Uterus (tissue), 4 donors: ENCODE results near the gene DBNDD1. TPM values are rescaled to one million over a fixed set of nuclear protein-coding genes. Genes with fewer than 3 reads are reported as not detected.
"Not testable (repeated sequence)": the region's sequence is repeated elsewhere in the genome, so short reads cannot be mapped to it uniquely, and the experiment has no call there.

Experiments used
- DNase-seq, 2 donors: peaks; one replicate each; pipeline ENCODE4 v3.0.0-alpha.2; 2019 to 2020
- H3K27ac ChIP-seq, 2 donors: fragments of 200-600 bp; sonication (generic); 1 replicate in 1 of 2; 2 replicates in 1 of 2; pipeline ENCODE4 v1.5.1; 2016 to 2018
- H3K27me3 ChIP-seq, 2 donors: fragments of 200-600 bp; sonication (generic); one replicate each; pipeline ENCODE4 v1.5.1; 2018 to 2019; ENCODE audit warnings: control low read depth in 1 of 2
- H3K36me3 ChIP-seq, 2 donors: fragments of 200-600 bp; sonication (generic); one replicate each; pipeline ENCODE4 v1.5.1; 2019; ENCODE audit warnings: control low read depth in 1 of 2
- H3K4me1 ChIP-seq, 2 donors: fragments of 200-600 bp; sonication (generic); one replicate each; pipeline ENCODE4 v1.5.1; 2018 to 2019; ENCODE audit warnings: control low read depth in 1 of 2
- H3K4me3 ChIP-seq, 2 donors: fragments of 200-600 bp; sonication (generic); 1 replicate in 1 of 2; 2 replicates in 1 of 2; pipeline ENCODE4 v1.5.1; 2018 to 2019; ENCODE audit warnings: mild to moderate bottlenecking in 1 of 2
- H3K9me3 ChIP-seq, 2 donors: fragments of 200-600 bp; sonication (generic); one replicate each; pipeline ENCODE4 v1.5.1; 2019; ENCODE audit warnings: control low read depth in 1 of 2
- POLR2A ChIP-seq, 2 donors: fragments of 450-650 bp; IDR thresholded peaks; one replicate each; pipeline ENCODE4 v1.6.1; 2016; ENCODE audit warnings: antibody characterized with exemption in 2 of 2, mild to moderate bottlenecking in 1 of 2, moderate library complexity in 1 of 2
- intact Hi-C: fragments of 100-400 bp; cut with DNase I; formaldehyde crosslinking; loops from one replicate; pipeline ENCODE4 v1.15.1; 2023; ENCODE audit warnings: low total_unique reads
- total RNA-seq, 4 donors: library from RNA; depleted of rRNA in 3 of 4; stranded (reverse); fragments of >200 nt in 3 of 4; gene quantifications; one replicate each; pipeline versions ENCODE4 v1.1.0 to v1.2.4, GENCODE V29; 2014 to 2023
- TF ChIP-seq, protein P1 (sequence below), 4 experiments: fragments of 200-600 bp in 2 of 4; fragments of 450-650 bp in 2 of 4; sonication (generic) in 2 of 4; IDR thresholded peaks; one replicate each; pipeline ENCODE4 v1.5.1; 2016 to 2019; ENCODE audit warnings: antibody characterized with exemption in 4 of 4, mild to moderate bottlenecking in 2 of 4, moderate library complexity in 1 of 4
- donor health status: DM: yes; HTN: yes; CAD: no.

The DBNDD1 gene
- total RNA-seq, 4 donors from 2014 or later = 1.0 to 4.2 TPM; not detected in 2

DNA sequence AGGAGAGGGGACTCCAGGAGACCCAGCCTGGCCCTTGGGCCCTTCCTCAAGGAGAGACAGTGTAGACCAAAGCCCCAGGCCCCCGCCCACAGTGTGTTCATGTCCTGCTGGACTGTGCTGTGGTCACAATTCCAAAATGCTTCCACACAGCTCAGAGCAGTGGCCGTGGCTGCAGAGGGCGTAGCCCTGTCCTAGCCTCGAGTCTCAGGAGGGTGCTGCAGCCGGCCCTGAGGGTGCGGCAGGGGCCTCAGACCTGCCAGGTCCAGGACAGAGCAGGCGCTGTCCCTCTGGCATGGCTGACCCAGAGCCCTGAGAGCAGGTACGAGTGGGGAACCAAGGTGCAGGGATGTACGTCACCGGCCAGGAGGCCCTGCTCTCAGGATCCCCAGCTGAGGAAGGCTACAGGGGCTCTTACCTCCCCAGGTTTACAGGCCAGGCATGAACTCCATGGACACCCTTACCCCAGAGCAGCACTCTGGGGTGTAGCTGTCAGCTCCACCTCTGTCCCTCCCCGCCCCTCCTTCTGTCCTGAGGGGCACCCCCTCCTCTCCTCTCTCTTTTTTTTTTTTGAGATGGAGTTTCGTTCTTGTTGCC lies 7.3 kb downstream of the DBNDD1 start:
- H3K27ac ChIP-seq = no peak overlapping the region
- H3K4me1 ChIP-seq = no peaks in the 10 kb centered on the region
- H3K4me3 ChIP-seq = no peak overlapping the region
- no peak for TF ChIP-seq POLR2A (IDR thresholded peaks at IDR 0.05)
- TF ChIP-seq, protein P1, sequence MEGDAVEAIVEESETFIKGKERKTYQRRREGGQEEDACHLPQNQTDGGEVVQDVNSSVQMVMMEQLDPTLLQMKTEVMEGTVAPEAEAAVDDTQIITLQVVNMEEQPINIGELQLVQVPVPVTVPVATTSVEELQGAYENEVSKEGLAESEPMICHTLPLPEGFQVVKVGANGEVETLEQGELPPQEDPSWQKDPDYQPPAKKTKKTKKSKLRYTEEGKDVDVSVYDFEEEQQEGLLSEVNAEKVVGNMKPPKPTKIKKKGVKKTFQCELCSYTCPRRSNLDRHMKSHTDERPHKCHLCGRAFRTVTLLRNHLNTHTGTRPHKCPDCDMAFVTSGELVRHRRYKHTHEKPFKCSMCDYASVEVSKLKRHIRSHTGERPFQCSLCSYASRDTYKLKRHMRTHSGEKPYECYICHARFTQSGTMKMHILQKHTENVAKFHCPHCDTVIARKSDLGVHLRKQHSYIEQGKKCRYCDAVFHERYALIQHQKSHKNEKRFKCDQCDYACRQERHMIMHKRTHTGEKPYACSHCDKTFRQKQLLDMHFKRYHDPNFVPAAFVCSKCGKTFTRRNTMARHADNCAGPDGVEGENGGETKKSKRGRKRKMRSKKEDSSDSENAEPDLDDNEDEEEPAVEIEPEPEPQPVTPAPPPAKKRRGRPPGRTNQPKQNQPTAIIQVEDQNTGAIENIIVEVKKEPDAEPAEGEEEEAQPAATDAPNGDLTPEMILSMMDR (IDR thresholded peaks at IDR 0.05) = no peak
- intact Hi-C loops = no loop called here
- no peaks in the 10 kb centered on the region for H3K9me3 ChIP-seq
- DNase-seq = no peak
- H3K36me3 ChIP-seq = no peaks in the 10 kb centered on the region
- no peaks in the 10 kb centered on the region for H3K27me3 ChIP-seq

DNA sequence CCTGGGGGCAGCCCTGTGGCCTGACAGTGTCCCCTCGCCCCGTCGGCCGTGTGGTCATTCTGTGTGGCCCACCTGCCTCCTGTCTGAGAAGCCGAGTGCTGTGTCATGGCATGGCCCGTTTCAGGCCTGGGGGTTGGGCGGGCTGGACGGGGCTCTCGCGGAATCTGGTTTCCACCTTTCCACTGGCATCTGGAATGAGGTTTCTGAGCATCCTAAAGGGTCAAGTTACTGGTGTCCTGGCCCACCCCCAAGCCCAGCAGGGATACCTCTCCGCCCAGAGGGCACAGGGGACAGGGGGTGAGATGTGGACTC lies 7.8 kb downstream of the DBNDD1 start:
- Histone ChIP-seq H3K9me3 (no peaks in the 10 kb centered on the region), H3K36me3 (no peaks in the 10 kb centered on the region), H3K27ac (no peak overlapping the region), H3K27me3 (no peaks in the 10 kb centered on the region), H3K4me1 (no peaks in the 10 kb centered on the region), H3K4me3 (no peak overlapping the region)
- TF ChIP-seq POLR2A (IDR thresholded peaks at IDR 0.05) = no peak
- TF ChIP-seq, protein P1 (IDR thresholded peaks at IDR 0.05) = no peak
- DNase-seq = no peak
- intact Hi-C loops = no loop called here

DNA sequence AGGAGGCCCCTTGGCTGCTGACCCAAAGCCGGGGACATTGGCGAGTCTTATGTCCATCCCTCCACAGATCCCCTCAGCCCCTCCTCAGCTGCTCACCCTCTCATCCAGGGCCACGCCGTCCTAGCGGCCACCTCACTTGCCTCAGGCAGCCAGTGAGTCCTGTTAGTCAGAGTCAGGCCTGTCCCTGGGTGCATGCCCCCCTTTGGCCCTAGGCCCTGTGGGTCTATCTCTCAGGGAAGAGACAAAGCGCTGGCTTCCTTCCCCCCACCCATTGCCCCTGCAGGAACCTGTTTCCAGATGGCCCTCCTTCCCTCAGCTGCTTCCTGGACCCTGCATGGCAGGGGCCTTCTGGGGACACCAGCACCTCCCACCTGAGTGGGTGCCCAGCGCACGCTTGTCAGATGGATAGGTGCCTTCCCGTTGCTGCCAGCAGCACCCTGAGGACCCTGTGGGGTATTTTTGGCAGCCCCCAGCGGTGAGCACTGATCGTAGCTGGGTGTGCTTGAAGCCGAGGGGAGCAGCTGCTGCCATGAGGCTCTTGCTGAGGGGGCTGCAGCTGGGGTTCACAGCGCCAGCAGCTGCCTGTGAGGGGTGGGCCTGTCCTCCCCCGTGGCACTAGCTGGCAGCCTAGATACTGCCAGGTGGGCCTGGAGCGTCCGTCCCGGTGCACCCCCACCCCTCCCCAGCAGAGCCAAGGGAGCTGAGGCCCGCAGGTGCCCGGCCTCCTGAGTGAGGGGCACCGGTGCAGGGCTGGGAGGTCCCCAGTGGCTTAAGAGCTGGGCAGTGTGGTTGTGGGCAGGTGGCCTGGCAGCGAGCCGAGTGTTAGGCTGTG lies 8.4 kb downstream of the DBNDD1 start:
- Histone ChIP-seq H3K4me3 (no peak overlapping the region), H3K9me3 (no peaks in the 10 kb centered on the region), H3K36me3 (no peaks in the 10 kb centered on the region), H3K4me1 (no peaks in the 10 kb centered on the region), H3K27ac (no peak overlapping the region), H3K27me3 (no peaks in the 10 kb centered on the region)
- no peak for DNase-seq
- intact Hi-C loops = no loop called here
- TF ChIP-seq POLR2A (IDR thresholded peaks at IDR 0.05) = no peak
- TF ChIP-seq, protein P1 (IDR thresholded peaks at IDR 0.05) = no peak

DNA sequence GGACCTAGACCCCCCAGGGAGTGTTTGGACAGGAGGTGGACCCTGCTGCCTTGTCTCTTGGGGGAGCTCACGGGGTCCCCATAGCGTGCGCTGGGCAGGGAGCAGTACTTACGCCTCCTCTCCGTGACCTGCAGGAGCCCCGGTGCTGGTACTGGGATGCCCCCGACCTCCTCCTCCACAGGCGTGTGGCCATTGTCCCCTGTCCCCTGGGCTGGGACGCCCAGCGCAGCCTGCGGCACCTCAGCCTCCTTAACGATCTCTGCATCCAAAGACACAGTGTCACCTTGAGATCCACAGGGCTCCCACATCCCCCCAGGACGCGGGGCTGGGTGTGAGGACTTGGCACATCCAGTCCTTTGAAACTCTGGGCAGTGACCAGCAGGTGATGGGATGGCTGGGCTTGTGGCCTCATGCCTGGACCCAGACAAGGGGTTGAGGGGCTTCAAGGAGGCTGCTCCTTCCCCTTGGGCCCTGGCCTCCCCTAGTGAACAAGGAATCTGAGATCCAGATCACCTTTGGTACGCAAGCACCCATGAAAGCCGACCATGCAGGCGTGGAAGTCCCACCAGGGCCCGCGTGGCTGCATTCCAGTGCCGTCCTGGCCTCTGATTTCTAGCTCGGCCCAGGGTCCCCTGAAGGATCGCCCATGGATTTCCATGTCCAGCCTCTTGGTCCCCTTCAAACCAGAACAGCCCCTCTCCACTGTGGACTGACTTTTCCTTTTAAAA lies 9.9 kb downstream of the DBNDD1 start:
- TF ChIP-seq, protein P1 (IDR thresholded peaks at IDR 0.05) = no peak
- TF ChIP-seq POLR2A (IDR thresholded peaks at IDR 0.05) = no peak
- Histone ChIP-seq H3K36me3 (no peaks in the 10 kb centered on the region), H3K27me3 (no peaks in the 10 kb centered on the region), H3K9me3 (no peaks in the 10 kb centered on the region), H3K27ac (no peak overlapping the region), H3K4me3 (no peak overlapping the region), H3K4me1 (no peaks in the 10 kb centered on the region)
- intact Hi-C loops = no loop called here
- no peak for DNase-seq

DNA sequence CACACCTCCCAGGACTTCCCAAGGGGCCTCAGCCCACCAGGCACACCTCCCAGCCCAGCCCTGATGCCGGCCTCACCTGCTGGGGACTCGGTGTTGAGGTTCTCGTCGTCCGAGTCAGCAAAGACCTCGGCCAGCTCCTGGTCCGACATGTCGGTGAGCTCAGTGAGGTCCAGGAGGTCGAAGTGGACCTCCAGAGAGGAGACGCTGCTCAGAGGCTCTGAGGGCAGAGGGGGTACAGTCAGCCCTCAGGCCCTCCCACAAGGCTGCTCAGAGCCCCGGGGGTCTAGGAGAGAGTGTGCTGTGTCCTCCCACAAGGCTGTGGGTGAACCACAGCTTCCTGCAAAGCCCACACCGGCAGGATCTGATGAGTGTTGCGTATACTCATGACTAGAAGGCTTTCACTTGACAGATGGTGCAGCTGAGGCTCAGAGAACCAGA lies 10.5 kb downstream of the DBNDD1 start:
- no peaks in the 10 kb centered on the region for H3K4me1 ChIP-seq
- no peaks in the 10 kb centered on the region for H3K27me3 ChIP-seq
- intact Hi-C loops = no loop called here
- DNase-seq = no peak
- H3K9me3 ChIP-seq = no peaks in the 10 kb centered on the region
- H3K36me3 ChIP-seq = no peaks in the 10 kb centered on the region
- TF ChIP-seq, protein P1 (IDR thresholded peaks at IDR 0.05) = no peak
- TF ChIP-seq POLR2A (IDR thresholded peaks at IDR 0.05) = no peak
- H3K4me3 ChIP-seq = no peak overlapping the region
- no peak overlapping the region for H3K27ac ChIP-seq

DNA sequence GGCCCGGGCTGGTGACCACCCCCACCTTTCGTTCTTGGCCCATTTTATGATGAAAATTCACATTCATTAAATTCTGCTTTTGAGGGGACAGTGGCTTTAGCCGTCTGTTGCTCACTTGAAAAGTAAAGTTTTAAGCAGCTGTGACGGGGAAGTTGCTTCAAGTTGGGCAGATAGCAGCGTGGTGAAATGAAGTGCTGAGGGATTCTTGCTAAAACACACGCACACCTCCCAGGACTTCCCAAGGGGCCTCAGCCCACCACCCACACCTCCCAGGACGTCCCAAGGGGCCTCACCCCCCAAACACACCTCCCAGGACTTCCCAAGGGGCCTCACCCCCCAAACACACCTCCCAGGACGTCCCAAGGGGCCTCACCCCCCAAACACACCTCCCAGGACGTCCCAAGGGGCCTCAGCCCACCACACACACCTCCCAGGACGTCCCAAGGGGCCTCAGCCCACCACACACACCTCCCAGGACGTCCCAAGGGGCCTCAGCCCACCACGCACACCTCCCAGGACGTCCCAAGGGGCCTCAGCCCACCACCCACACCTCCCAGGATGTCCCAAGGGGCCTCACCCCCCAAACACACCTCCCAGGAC lies 11.5 kb downstream of the DBNDD1 start:
- H3K4me1 ChIP-seq, H3K4me3 ChIP-seq, H3K27ac ChIP-seq, DNase-seq, intact Hi-C loops, H3K9me3 ChIP-seq, H3K27me3 ChIP-seq, H3K36me3 ChIP-seq: not testable (repeated sequence)
